ENCODE measurements around the gene CHRNA1. TPM values are rescaled to one million over a fixed set of nuclear protein-coding genes. Genes with fewer than 3 reads are reported as not detected.
A peak's percentile ranks its signal among the peaks of the same experiment; 100 is the strongest.
"Not testable (repeated sequence)": the region's sequence is repeated elsewhere in the genome, so short reads cannot be mapped to it uniquely, and the experiment has no call there.

CHRNA1 gene
- total and polyA plus RNA-seq, 8 donors: 0.14 to 0.61 (median 0.28) TPM; not detected in 2

DNA sequence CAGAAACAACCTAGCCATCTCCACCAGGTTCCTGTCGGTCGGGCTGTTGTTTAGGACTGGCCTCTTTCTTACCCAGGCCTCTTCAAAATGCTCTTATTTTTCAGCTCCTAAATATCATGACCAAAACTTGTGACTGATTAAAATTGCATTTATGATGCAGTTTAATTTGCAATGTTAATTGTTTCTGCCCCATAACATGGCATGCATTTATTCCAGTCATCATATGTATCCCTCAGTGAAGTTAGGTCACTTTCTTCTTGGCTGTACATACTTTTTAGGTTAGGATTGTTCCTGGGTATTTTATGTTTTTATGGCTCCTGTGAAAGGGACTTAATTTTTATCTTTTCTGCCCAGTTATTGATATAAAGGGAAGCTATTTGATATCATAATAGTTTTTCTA, 50.6 kb downstream of the CHRNA1 start:
- intact Hi-C loops (cut with DNase I): no loop called here
- Histone ChIP-seq H3K36me3 (no peaks in the 10 kb centered on the region), H3K4me3 (no peak overlapping the region), H3K9me3 (no peaks in the 10 kb centered on the region), H3K27me3 (peaks cover 0 to 7% of the 10 kb centered on the region in 2 donors), H3K4me1 (no peaks in the 10 kb centered on the region), H3K27ac (no peak overlapping the region)
- TF ChIP-seq, protein P1, sequence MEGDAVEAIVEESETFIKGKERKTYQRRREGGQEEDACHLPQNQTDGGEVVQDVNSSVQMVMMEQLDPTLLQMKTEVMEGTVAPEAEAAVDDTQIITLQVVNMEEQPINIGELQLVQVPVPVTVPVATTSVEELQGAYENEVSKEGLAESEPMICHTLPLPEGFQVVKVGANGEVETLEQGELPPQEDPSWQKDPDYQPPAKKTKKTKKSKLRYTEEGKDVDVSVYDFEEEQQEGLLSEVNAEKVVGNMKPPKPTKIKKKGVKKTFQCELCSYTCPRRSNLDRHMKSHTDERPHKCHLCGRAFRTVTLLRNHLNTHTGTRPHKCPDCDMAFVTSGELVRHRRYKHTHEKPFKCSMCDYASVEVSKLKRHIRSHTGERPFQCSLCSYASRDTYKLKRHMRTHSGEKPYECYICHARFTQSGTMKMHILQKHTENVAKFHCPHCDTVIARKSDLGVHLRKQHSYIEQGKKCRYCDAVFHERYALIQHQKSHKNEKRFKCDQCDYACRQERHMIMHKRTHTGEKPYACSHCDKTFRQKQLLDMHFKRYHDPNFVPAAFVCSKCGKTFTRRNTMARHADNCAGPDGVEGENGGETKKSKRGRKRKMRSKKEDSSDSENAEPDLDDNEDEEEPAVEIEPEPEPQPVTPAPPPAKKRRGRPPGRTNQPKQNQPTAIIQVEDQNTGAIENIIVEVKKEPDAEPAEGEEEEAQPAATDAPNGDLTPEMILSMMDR (IDR thresholded peaks at IDR 0.05): no peak
- no peak for DNase-seq
- ATAC-seq: no peak

DNA sequence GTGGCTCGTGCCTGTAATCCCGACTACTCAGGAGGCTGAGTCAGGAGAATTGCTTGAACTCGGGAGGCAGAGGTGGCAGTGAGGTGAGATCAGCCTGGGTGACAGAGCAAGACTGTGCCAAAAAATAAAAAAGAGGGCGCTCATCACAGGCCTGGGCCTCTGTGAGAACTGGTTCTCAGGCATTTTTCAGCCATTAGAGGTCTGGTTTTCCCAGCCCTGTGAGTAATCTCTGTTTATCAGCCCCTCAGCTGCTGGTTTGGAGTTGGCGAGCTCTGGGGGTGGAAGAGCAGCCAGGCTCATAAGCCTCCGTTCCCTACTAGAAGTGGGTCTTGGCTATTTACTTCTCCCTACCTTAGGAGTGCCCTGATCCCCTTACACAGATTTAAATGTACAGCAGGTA, 53.1 kb downstream of the CHRNA1 start:
- Histone ChIP-seq H3K4me3 (no peak overlapping the region), H3K27me3 (peaks cover 0 to 17% of the 10 kb centered on the region in 2 donors), H3K36me3 (no peaks in the 10 kb centered on the region), H3K27ac (no peak overlapping the region), H3K4me1 (no peaks in the 10 kb centered on the region), H3K9me3 (no peaks in the 10 kb centered on the region)
- ATAC-seq: no peak
- intact Hi-C loops (cut with DNase I): no loop called here
- TF ChIP-seq, protein P1 (IDR thresholded peaks at IDR 0.05): no peak
- no peak for DNase-seq

DNA sequence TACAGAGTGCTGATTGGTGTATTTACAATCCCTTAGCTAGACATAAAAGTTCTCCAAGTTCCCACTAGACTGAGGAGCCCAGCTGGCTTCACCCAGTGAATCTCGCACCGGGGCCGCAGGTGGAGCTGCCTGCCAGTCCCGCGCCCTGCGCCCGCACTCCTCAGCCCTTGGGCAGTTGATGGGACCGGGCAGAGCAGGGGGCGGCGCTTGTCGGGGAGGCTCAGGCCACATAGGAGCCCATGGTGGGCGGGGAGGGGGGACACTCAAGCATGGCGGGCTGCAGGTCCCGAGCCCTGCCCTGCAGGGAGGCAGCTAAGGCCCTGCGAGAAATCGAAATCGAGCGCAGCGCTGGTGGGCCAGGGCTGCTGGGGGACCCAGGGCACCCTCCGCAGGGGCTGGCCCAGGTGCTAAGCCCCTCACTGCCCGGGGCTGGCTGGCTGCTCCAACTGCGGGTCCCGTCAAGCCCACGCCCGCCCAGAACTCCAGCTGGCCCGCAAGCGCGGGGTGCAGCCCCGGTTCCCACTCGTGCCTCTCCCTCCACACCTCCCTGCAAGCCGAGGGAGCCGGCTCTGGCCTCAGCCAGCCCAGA, 54.8 kb downstream of the CHRNA1 start:
- H3K4me3 ChIP-seq; ATAC-seq; H3K9me3 ChIP-seq; intact Hi-C loops (cut with DNase I); H3K4me1 ChIP-seq; H3K27ac ChIP-seq; H3K36me3 ChIP-seq: not testable (repeated sequence)
- peaks cover 0 to 17% of the 10 kb centered on the region in 2 donors for H3K27me3 ChIP-seq
- DNase-seq: peak in 1 of 4 donors; percentile 75

DNA sequence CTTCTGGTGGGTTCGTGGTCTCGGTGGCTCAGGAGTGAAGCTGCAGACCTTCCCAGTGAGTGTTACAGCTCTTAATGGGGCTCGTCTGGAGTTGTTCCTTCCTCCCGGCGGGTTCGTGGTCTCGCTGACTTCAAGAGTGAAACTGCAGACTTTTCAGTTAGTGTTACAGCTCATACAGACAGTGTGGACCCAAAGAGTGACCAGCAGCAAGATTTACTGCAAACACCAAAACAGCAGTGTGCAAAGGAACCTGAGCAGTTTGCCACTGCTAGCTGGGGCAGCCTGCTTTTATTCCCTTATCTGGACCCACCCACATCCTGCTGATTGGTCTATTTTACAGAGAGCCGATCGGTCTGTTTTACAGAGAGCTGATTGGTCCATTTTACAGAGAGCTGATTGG, 55.6 kb downstream of the CHRNA1 start:
- H3K27me3 ChIP-seq: peaks cover 0 to 17% of the 10 kb centered on the region in 2 donors
- H3K36me3 ChIP-seq: no peaks in the 10 kb centered on the region
- no peak overlapping the region for H3K27ac ChIP-seq
- no peaks in the 10 kb centered on the region for H3K9me3 ChIP-seq
- no peak for DNase-seq
- H3K4me3 ChIP-seq: no peak overlapping the region
- no peaks in the 10 kb centered on the region for H3K4me1 ChIP-seq
- TF ChIP-seq, protein P1 (IDR thresholded peaks at IDR 0.05): no peak
- intact Hi-C loops (cut with DNase I): no loop called here
- ATAC-seq: no peak

DNA sequence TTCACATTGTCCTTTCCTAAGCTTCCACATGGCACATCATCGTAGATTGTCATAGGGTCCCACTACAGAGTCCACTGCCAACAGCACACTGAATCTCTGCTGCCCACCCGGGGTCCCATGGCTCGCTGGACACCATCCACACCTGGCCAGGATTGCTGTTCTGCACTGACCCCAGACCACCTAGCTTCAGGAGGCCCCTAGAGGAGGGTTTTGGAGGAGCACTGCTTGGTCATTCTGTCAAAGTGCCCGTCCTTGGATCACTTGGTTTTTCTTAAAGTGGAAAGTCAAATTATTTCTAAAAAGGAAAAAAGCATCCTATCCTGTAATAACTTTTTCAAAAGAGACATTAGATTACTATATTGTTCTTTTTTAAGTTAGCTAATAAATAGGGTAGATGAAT, 59.0 kb downstream of the CHRNA1 start:
- intact Hi-C loops (cut with DNase I): no loop called here
- ATAC-seq: no peak

More for the DNA sequence above, 59.0 kb downstream of the CHRNA1 start:
- Histone ChIP-seq H3K27me3 (peaks cover 0 to 17% of the 10 kb centered on the region in 2 donors), H3K36me3 (no peaks in the 10 kb centered on the region), H3K4me3 (no peak overlapping the region), H3K4me1 (no peaks in the 10 kb centered on the region), H3K27ac (no peak overlapping the region), H3K9me3 (no peaks in the 10 kb centered on the region)
- DNase-seq: no peak
- TF ChIP-seq, protein P1 (IDR thresholded peaks at IDR 0.05): no peak

All from left lung (tissue), 10 donors.